DND-41 (cell line): ENCODE results near the gene CEACAM4.
"Not testable (repeated sequence)": the region's sequence is repeated elsewhere in the genome, so short reads cannot be mapped to it uniquely, and the experiment has no call there.

Experiments
- ATAC-seq: fragments of 200-7000 bp; cut with Tn5 transposase; 3 replicates; pipeline ENCODE4 v1.9.1; 2021; ENCODE audit warnings: low read depth; ENCODE audit not compliant: insufficient read depth
- DNase-seq: peaks from one replicate; pipeline ENCODE4 v3.0.0-alpha.2; 2020
- H2AFZ ChIP-seq: 2 replicates; pipeline ENCODE4 v1.6.0; 2012; ENCODE audit warnings: low read depth, low read length
- H3K27ac ChIP-seq: 2 replicates; pipeline ENCODE4 v1.5.1; 2012; ENCODE audit warnings: low read length, inconsistent platforms
- H3K27me3 ChIP-seq: fragments of 200-600 bp; sonication (generic); 2 replicates; pipeline ENCODE4 v1.6.0; 2012; ENCODE audit warnings: low read length, mild to moderate bottlenecking, inconsistent platforms; ENCODE audit not compliant: insufficient read depth, poor library complexity
- H3K36me3 ChIP-seq: 2 replicates; pipeline ENCODE4 v1.5.1; 2012; ENCODE audit warnings: low read length, inconsistent platforms; ENCODE audit not compliant: insufficient read depth
- H3K4me1 ChIP-seq: 2 replicates; pipeline ENCODE4 v1.5.1; 2012; ENCODE audit warnings: mild to moderate bottlenecking, low read length; ENCODE audit not compliant: insufficient read depth
- H3K4me2 ChIP-seq: 2 replicates; pipeline ENCODE4 v1.6.0; 2012; ENCODE audit warnings: mild to moderate bottlenecking, moderate library complexity, low read length, inconsistent platforms; ENCODE audit not compliant: insufficient read depth
- H3K4me3 ChIP-seq, 2 experiments: fragments of 200-600 bp in 1 of 2; shearing (Covaris generic) in 1 of 2; 2 replicates each; pipeline ENCODE4 v1.5.1; 2012 to 2016; ENCODE audit warnings: inconsistent platforms in 2 of 2, low read length in 2 of 2, mild to moderate bottlenecking in 2 of 2, low read depth in 1 of 2, moderate library complexity in 1 of 2
- H3K79me2 ChIP-seq: 2 replicates; pipeline ENCODE4 v1.6.0; 2012; ENCODE audit warnings: low read length, inconsistent platforms; ENCODE audit not compliant: insufficient read depth
- H3K9ac ChIP-seq: 2 replicates; pipeline ENCODE4 v1.6.0; 2012; ENCODE audit warnings: low read depth, mild to moderate bottlenecking, inconsistent platforms, low read length, moderate library complexity
- H3K9me3 ChIP-seq: 2 replicates; pipeline ENCODE4 v1.5.1; 2012; ENCODE audit warnings: low read length, moderate library complexity, mild to moderate bottlenecking, inconsistent platforms; ENCODE audit not compliant: insufficient read depth, severe bottlenecking
- H4K20me1 ChIP-seq: 2 replicates; pipeline ENCODE4 v1.6.0; 2012; ENCODE audit warnings: low read length; ENCODE audit not compliant: insufficient read depth
- EZH2 ChIP-seq: IDR thresholded peaks from 3 replicates; pipeline ENCODE4 v1.6.1; 2012; ENCODE audit warnings: borderline replicate concordance, low read depth, mild to moderate bottlenecking, moderate library complexity, low read length, inconsistent platforms; ENCODE audit not compliant: severe bottlenecking
- TF ChIP-seq, protein P1 (sequence below): IDR thresholded peaks from 2 replicates; pipeline ENCODE4 v1.5.1; 2012; ENCODE audit warnings: borderline replicate concordance, low read length, moderate library complexity, mild to moderate bottlenecking; ENCODE audit not compliant: poor library complexity, severe bottlenecking; ENCODE audit errors: extremely low read depth

Gene CEACAM4

DNA sequence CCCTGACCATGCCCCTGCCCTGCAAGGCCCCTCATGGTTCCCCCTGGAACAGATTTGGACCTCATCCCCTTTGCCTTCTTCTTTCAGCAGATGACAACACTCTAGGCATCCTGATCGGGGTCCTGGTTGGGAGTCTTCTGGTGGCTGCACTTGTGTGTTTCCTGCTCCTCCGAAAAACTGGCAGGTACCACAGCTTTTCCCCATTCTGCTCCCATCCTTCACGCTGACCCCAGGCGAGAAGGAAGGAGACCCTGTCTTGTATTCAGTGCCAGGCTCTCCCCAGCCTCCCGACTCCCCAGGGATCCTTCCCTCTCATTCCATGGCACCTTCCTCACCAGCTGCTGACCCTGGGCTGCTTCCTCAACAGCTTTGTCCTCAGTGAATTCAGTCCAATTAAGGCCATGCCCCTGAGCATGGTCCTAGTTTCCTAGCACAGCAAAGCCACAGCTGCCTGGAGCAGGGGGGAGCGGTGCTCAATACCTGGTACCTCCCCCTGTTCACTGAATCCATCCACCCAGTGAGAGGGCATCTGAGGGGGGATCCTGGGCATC is 42.5 kb downstream of the CEACAM4 start:
- H3K27me3 ChIP-seq = no peaks in the 10 kb centered on the region
- H2AFZ ChIP-seq = no peak overlapping the region
- TF ChIP-seq EZH2 = no peak
- TF ChIP-seq, protein P1, sequence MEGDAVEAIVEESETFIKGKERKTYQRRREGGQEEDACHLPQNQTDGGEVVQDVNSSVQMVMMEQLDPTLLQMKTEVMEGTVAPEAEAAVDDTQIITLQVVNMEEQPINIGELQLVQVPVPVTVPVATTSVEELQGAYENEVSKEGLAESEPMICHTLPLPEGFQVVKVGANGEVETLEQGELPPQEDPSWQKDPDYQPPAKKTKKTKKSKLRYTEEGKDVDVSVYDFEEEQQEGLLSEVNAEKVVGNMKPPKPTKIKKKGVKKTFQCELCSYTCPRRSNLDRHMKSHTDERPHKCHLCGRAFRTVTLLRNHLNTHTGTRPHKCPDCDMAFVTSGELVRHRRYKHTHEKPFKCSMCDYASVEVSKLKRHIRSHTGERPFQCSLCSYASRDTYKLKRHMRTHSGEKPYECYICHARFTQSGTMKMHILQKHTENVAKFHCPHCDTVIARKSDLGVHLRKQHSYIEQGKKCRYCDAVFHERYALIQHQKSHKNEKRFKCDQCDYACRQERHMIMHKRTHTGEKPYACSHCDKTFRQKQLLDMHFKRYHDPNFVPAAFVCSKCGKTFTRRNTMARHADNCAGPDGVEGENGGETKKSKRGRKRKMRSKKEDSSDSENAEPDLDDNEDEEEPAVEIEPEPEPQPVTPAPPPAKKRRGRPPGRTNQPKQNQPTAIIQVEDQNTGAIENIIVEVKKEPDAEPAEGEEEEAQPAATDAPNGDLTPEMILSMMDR = no peak
- peaks cover 11% of the 10 kb centered on the region for H3K9me3 ChIP-seq
- H3K36me3 ChIP-seq = no peaks in the 10 kb centered on the region
- DNase-seq (no peak), ATAC-seq (no peak)
- H3K9ac ChIP-seq = no peak overlapping the region
- no peak overlapping the region for H3K4me3 ChIP-seq
- H3K4me1 ChIP-seq = no peaks in the 10 kb centered on the region
- no peaks in the 10 kb centered on the region for H3K79me2 ChIP-seq
- H4K20me1 ChIP-seq = peaks cover 12% of the 10 kb centered on the region; the same call in 1 of the 2 replicates
- H3K27ac ChIP-seq = no peak overlapping the region
- H3K4me2 ChIP-seq = no peak overlapping the region

DNA sequence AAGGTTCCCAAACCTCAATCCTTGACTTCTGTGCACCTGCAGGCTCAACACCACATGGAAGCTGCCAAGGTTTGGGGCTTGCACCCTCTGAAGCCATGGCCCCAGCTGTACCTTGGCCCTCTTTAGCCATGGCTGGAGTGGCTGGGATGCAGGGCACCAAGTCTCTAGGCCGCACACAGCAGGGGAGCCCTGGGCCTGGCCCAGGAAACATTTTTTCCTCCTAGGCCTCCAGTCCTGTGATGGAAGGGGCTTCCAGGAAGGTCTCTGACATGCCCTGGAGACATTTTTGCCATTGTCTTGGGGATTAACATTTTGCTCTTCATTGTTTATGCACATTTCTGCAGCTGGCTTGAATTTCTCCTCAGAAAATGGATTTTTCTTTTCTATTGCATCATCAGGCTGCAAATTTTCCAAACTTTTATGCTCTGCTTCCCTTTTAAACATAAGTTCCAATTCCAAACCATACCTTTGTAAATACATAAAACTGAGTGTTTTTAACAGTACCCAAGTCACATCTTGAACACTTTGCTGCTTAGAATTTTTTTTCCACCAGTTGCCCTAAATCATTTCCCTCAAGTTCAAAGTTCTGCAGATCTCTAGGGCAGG is 44.2 kb downstream of the CEACAM4 start:
- not testable (repeated sequence) for H3K4me1 ChIP-seq, H3K9ac ChIP-seq, H2AFZ ChIP-seq, H4K20me1 ChIP-seq, H3K36me3 ChIP-seq, H3K79me2 ChIP-seq, H3K27ac ChIP-seq, H3K4me2 ChIP-seq, DNase-seq, ATAC-seq, H3K27me3 ChIP-seq, H3K4me3 ChIP-seq
- peaks cover 11% of the 10 kb centered on the region for H3K9me3 ChIP-seq

DNA sequence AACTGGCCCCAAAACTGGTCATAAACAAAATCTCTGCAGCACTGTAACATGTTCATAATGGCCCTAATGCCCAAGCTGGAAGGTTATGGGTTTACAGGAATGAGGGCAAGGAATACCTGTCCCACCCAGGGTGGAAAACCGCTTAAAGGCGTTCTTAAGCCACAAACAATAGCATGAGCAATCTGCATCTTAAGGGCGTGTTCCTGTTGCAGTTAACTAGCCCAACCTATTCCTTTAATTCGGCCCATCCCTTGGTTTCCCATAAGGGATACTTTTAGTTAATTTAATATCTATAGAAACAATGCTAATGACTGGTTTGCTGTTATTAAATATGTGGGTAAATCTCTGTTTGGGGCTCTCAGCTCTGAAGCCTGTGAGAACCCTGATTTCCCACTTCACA is 45.8 kb downstream of the CEACAM4 start:
- not testable (repeated sequence) for H3K79me2 ChIP-seq, H3K9ac ChIP-seq, H3K36me3 ChIP-seq, H3K4me2 ChIP-seq, H4K20me1 ChIP-seq, H3K27ac ChIP-seq, H3K27me3 ChIP-seq, ATAC-seq, H2AFZ ChIP-seq, DNase-seq, H3K4me3 ChIP-seq, H3K4me1 ChIP-seq
- peaks cover 11% of the 10 kb centered on the region for H3K9me3 ChIP-seq

DNA sequence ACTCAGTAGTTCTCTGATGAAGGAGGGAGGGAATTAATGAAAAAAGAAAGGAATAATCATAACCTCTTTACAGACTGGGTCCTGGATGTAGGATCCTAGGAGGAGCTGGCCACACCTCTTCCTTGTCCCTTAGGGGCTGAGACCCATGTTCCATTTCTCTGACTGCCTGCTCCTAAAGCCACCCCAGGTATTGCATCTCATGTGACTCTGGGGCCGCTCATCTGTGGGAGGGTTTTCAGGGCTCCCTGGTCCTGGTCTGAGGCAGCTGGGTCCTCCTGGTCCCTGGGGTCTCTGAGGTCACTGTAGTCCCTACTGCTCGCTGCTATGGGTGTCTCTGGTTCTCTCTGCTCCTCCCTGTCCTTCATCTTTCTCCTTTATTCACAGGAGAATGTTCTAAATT is 48.0 kb downstream of the CEACAM4 start:
- TF ChIP-seq, protein P1 = no peak
- TF ChIP-seq EZH2 = no peak
- H4K20me1 ChIP-seq = no peaks in the 10 kb centered on the region
- H3K36me3 ChIP-seq = no peaks in the 10 kb centered on the region
- H3K27me3 ChIP-seq = no peaks in the 10 kb centered on the region
- no peak overlapping the region for H2AFZ ChIP-seq
- no peak overlapping the region for H3K27ac ChIP-seq
- peaks cover 7% of the 10 kb centered on the region for H3K9me3 ChIP-seq
- no peak overlapping the region for H3K4me3 ChIP-seq
- no peaks in the 10 kb centered on the region for H3K79me2 ChIP-seq
- no peak overlapping the region for H3K9ac ChIP-seq
- peaks cover 7% of the 10 kb centered on the region; the same call in 1 of the 2 replicates for H3K4me1 ChIP-seq
- DNase-seq (no peak), ATAC-seq (no peak)
- no peak overlapping the region for H3K4me2 ChIP-seq
